HG03103 (cell line): ENCODE results near the gene CDC7.

Experiments used
- ATAC-seq: cut with Tn5 transposase; IDR thresholded peaks from one replicate; pipeline ENCODE4 v1.9.1; 2021; ENCODE audit warnings: low read depth; ENCODE audit not compliant: unreplicated experiment

CDC7 gene

GRCh38 chr1:91546301-91546581, 45.6 kb downstream of the CDC7 start:
- no peak for ATAC-seq

- ATAC-seq = no peak
These were observed 46.2 kb downstream of the CDC7 start for GRCh38 chr1:91546876-91547275.

GRCh38 chr1:91548376-91549040, 47.9 kb downstream of the CDC7 start:
- no peak for ATAC-seq

- ATAC-seq = no peak
These were observed 48.5 kb downstream of the CDC7 start for GRCh38 chr1:91549041-91549735.

- ATAC-seq = no peak
These were observed 50.3 kb downstream of the CDC7 start for GRCh38 chr1:91550961-91551360.

- ATAC-seq = no peak
These were observed 51.4 kb downstream of the CDC7 start for GRCh38 chr1:91552091-91552490.

GRCh38 chr1:91552596-91552995, 51.9 kb downstream of the CDC7 start:
- no peak for ATAC-seq

GRCh38 chr1:91553177-91553591, 52.5 kb downstream of the CDC7 start:
- ATAC-seq = no peak

- ATAC-seq = no peak
These were observed 54.6 kb downstream of the CDC7 start for GRCh38 chr1:91555074-91555730.

- ATAC-seq = no peak
These were observed 55.3 kb downstream of the CDC7 start for GRCh38 chr1:91555821-91556531.

- ATAC-seq = no peak
These were observed 55.9 kb downstream of the CDC7 start for GRCh38 chr1:91556556-91556955.

GRCh38 chr1:91557039-91557690, 56.5 kb downstream of the CDC7 start:
- ATAC-seq = no peak

GRCh38 chr1:91557826-91558225, 57.2 kb downstream of the CDC7 start:
- no peak for ATAC-seq

GRCh38 chr1:91559046-91559750, 58.5 kb downstream of the CDC7 start:
- ATAC-seq = no peak

- ATAC-seq = no peak
These were observed 59.4 kb downstream of the CDC7 start for GRCh38 chr1:91559838-91560565.

GRCh38 chr1:91564888-91565701, 64.4 kb downstream of the CDC7 start:
- ATAC-seq = no peak

GRCh38 chr1:91567583-91567982, 66.9 kb downstream of the CDC7 start:
- ATAC-seq = no peak

GRCh38 chr1:91568261-91568660, 67.6 kb downstream of the CDC7 start:
- ATAC-seq = no peak
